GM12878 (cell line): Measurements from ENCODE around the gene CAMK2B. TPM values are rescaled to one million over a fixed set of nuclear protein-coding genes. Genes with fewer than 3 reads are reported as not detected.

ENCODE experiments used
- ATAC-seq: fragments of 200-7000 bp; cut with Tn5 transposase; 3 replicates; pipeline ENCODE4 v1.9.1; 2020; ENCODE audit warnings: mild to moderate bottlenecking, moderate library complexity
- BruUV-seq: library from RNA; stranded (reverse); fragments of 400-500 nt; replicated peaks from 2 replicates; lab custom pipeline; 2021; lab: Mats Ljungman, UMichigan
- CTCF ChIA-PET: fragments of 300-600 bp; sonication (Branson Sonifier 250); formaldehyde crosslinking; extraction: SDS; loops from one replicate; lab custom pipeline; 2021; ENCODE audit warnings: inconsistent platforms; lab: Yijun Ruan, JAX
- POLR2A ChIA-PET: fragments of 350-600 bp; formaldehyde crosslinking; extraction: SDS; loops from one replicate; lab custom pipeline; 2021; ENCODE audit warnings: inconsistent platforms; lab: Charles Lee
- RAD21 ChIA-PET: fragments of 300-600 bp; sonication (Branson Sonifier 250); formaldehyde crosslinking; loops from one replicate; lab custom pipeline; 2023; ENCODE audit warnings: antibody characterized with exemption; ENCODE audit not compliant: unreplicated experiment; lab: Charles Lee
- SMC1A ChIA-PET: fragments of 300-600 bp; sonication (Branson Sonifier 250); formaldehyde crosslinking; loops from one replicate; lab custom pipeline; 2023; ENCODE audit not compliant: unreplicated experiment, uncharacterized antibody; lab: Charles Lee
- DNase-seq: peaks from one replicate; pipeline ENCODE4 v3.0.0-alpha.2; 2011; ENCODE audit warnings: low read depth, low spot score
- FAIRE-seq: peaks from 3 replicates; lab custom pipeline; 2011; peaks lifted over from hg19 to GRCh38; lab: Jason Lieb, UNC
- H2AFZ ChIP-seq: 2 replicates; pipeline ENCODE4 v1.6.0; 2011; ENCODE audit warnings: low read depth, low read length, control low read depth; ENCODE audit not compliant: control insufficient read depth
- H3K27ac ChIP-seq: 2 replicates; pipeline ENCODE4 v1.5.1; 2011; ENCODE audit warnings: control low read depth; ENCODE audit not compliant: control insufficient read depth, insufficient read depth
- H3K27me3 ChIP-seq, 2 experiments: replicated peaks in 1 of 2; 2 replicates each; pipeline versions ENCODE4 v1.6.0 to v1.6.1; 2011; ENCODE audit warnings: low read length in 1 of 2; ENCODE audit not compliant: control insufficient read depth in 2 of 2, insufficient read depth in 2 of 2
- H3K36me3 ChIP-seq, 2 experiments: 2 replicates each; pipeline ENCODE4 v1.5.1; 2011; ENCODE audit warnings: low read length in 1 of 2; ENCODE audit not compliant: control insufficient read depth in 2 of 2, insufficient read depth in 2 of 2
- H3K4me1 ChIP-seq: 2 replicates; pipeline ENCODE4 v1.6.1; 2011; ENCODE audit warnings: mild to moderate bottlenecking, low read length, moderate library complexity, mixed read lengths; ENCODE audit not compliant: control insufficient read depth, insufficient read depth
- H3K4me2 ChIP-seq: 2 replicates; pipeline ENCODE4 v1.6.0; 2011; ENCODE audit warnings: control low read depth; ENCODE audit not compliant: control insufficient read depth, insufficient read depth
- H3K4me3 ChIP-seq: fragments of 200-600 bp; sonication (generic); 2 replicates; pipeline ENCODE4 v1.5.1; 2016
- H3K79me2 ChIP-seq: 2 replicates; pipeline ENCODE4 v1.6.0; 2011; ENCODE audit warnings: low read length; ENCODE audit not compliant: control insufficient read depth, insufficient read depth
- H3K9ac ChIP-seq: 2 replicates; pipeline ENCODE4 v1.8.0; 2011; ENCODE audit warnings: low read length, control low read depth, mixed read lengths; ENCODE audit not compliant: control insufficient read depth, insufficient read depth
- H3K9me3 ChIP-seq: replicated peaks from 3 replicates; pipeline ENCODE4 v1.5.1; 2011; ENCODE audit warnings: mild to moderate bottlenecking, low read length; ENCODE audit not compliant: control insufficient read depth, insufficient read depth
- H4K20me1 ChIP-seq: 2 replicates; pipeline ENCODE4 v1.6.0; 2011; ENCODE audit not compliant: control insufficient read depth, insufficient read depth
- BMI1 ChIP-seq: fragments of 450-650 bp; IDR thresholded peaks from 2 replicates; pipeline ENCODE4 v1.6.1; 2016; ENCODE audit warnings: mild to moderate bottlenecking, moderate library complexity, borderline replicate concordance
- FOXK2 ChIP-seq: fragments of 450-650 bp; IDR thresholded peaks from 2 replicates; pipeline ENCODE4 v1.6.1; 2017; ENCODE audit warnings: mild to moderate bottlenecking, moderate library complexity
- GABPA ChIP-seq: IDR thresholded peaks from 2 replicates; pipeline ENCODE4 v1.6.1; 2014; ENCODE audit warnings: antibody characterized with exemption, low read depth, mild to moderate bottlenecking, inconsistent platforms
- IRF3 ChIP-seq: fragments of 450-650 bp; IDR thresholded peaks from 2 replicates; pipeline ENCODE4 v1.6.1; 2014; ENCODE audit warnings: mild to moderate bottlenecking
- IRF5 ChIP-seq: fragments of 450-650 bp; IDR thresholded peaks from 2 replicates; pipeline ENCODE4 v1.6.1; 2017; ENCODE audit warnings: borderline replicate concordance
- KLF5 ChIP-seq: fragments of 450-650 bp; IDR thresholded peaks from 2 replicates; pipeline ENCODE4 v1.6.1; 2014; ENCODE audit warnings: mild to moderate bottlenecking; ENCODE audit not compliant: partially characterized antibody
- MEF2A ChIP-seq: IDR thresholded peaks from 2 replicates; pipeline ENCODE4 v1.6.1; 2011; ENCODE audit warnings: low read depth, mild to moderate bottlenecking, low read length, moderate library complexity; ENCODE audit not compliant: insufficient read depth
- MEF2B ChIP-seq: fragments of 450-650 bp; IDR thresholded peaks from 2 replicates; pipeline ENCODE4 v1.6.1; 2018; ENCODE audit warnings: mild to moderate bottlenecking, moderate library complexity; ENCODE audit not compliant: partially characterized antibody, poor library complexity, severe bottlenecking
- MTA2 ChIP-seq: fragments of 450-650 bp; IDR thresholded peaks from 2 replicates; pipeline ENCODE4 v1.6.1; 2016; ENCODE audit warnings: low read depth, mild to moderate bottlenecking, moderate library complexity
- MXI1 ChIP-seq: fragments of 150-350 bp; IDR thresholded peaks from 2 replicates; pipeline ENCODE4 v1.6.1; 2011; ENCODE audit warnings: low read depth, mild to moderate bottlenecking, inconsistent platforms, low read length, improper control_type of control experiment
- SMC3 ChIP-seq: IDR thresholded peaks from 2 replicates; pipeline ENCODE4 v1.6.1; 2011; ENCODE audit warnings: low read length, improper control_type of control experiment, borderline replicate concordance
- SRF ChIP-seq, 2 experiments: IDR thresholded peaks; 2 replicates each; pipeline ENCODE4 v1.6.1; 2011; ENCODE audit warnings: low read depth in 2 of 2, low read length in 2 of 2, mild to moderate bottlenecking in 1 of 2, moderate library complexity in 1 of 2
- TBL1XR1 ChIP-seq: IDR thresholded peaks from 2 replicates; pipeline ENCODE4 v1.6.1; 2012; ENCODE audit warnings: low read depth, low read length, improper control_type of control experiment
- ZBED1 ChIP-seq: IDR thresholded peaks from 2 replicates; pipeline ENCODE4 v1.6.1; 2016; ENCODE audit warnings: borderline replicate concordance
- ZNF384 ChIP-seq: IDR thresholded peaks from 2 replicates; pipeline ENCODE4 v1.6.1; 2012; ENCODE audit warnings: low read depth, mild to moderate bottlenecking, low read length, improper control_type of control experiment, borderline replicate concordance
- WGBS: methylation state at CpG from one replicate; pipeline ENCODE4 v1.1.6; 2016; ENCODE audit warnings: low lambda C conversion rate; ENCODE audit not compliant: insufficient replicate concordance, insufficient coverage; ENCODE audit errors: missing lambda C conversion rate; 5-methylcytosine and 5-hydroxymethylcytosine counted together
- in situ Hi-C: fragments of 300-500 bp; cut with MboI; formaldehyde crosslinking; loops from 9 replicates; pipeline ENCODE4 v1.14.3; 2018; ENCODE audit warnings: mixed read lengths
- intact Hi-C: fragments of 100-400 bp; cut with micrococcal nuclease; formaldehyde crosslinking; loops from one replicate; pipeline ENCODE4 v1.14.2; 2022; ENCODE audit not compliant: unreplicated experiment
- polyA plus RNA-seq, 11 experiments: library from polyadenylated mRNA; depleted of rRNA in 4 of 11; unstranded in 6 of 11; stranded (reverse) in 5 of 11; fragments of >200 nt; fragmentation: Nextera tagmentation in 4 of 11; fragmentation: Illumina TruSeq in 1 of 11; extraction: Ambion mirVana in 4 of 11; extraction: Trizol in 1 of 11; gene quantifications; 1 replicate in 1 of 11; 2 replicates in 10 of 11; pipeline versions ENCODE4 v1.2.1 to v1.2.3, GENCODE V29; 2011 to 2016; ENCODE audit warnings: inconsistent platforms in 2 of 11, missing spikeins in 2 of 11, low read depth in 1 of 11
- total RNA-seq, 4 experiments: library from RNA; depleted of rRNA in 3 of 4; stranded (reverse); fragments of >200 nt in 3 of 4; fragmentation: Illumina TruSeq in 1 of 4; extraction: Trizol in 1 of 4; gene quantifications; 2 replicates each; pipeline versions ENCODE4 v1.2.1 to v1.2.3, GENCODE V29; 2013 to 2021
- TF ChIP-seq, protein P1 (sequence below): IDR thresholded peaks from 2 replicates; pipeline ENCODE4 v1.6.1; 2012; ENCODE audit warnings: mild to moderate bottlenecking, low read depth, low read length

The CAMK2B gene
- total and polyA plus RNA-seq, 10 of the 15 experiments (the other 5 are each of a cell fraction or from before 2014, with no cell fraction given), result 0.06 to 0.23 (median 0.11) TPM; not detected in 5

GRCh38 chr7:44257618-44258422 is 67.6 kb downstream of the CAMK2B start:
- BruUV-seq, result no TSS peak
- ChIA-PET POLR2A (interaction anchor here (0.6 to 1.8 kb wide), 9 partner anchors 10 to 204 kb away, joined by 3 to 9 read pairs (median 4); no protein-coding TSS in a partner anchor), SMC1A (interaction anchor here (0.6 to 1.9 kb wide), 9 partner anchors 10 to 238 kb away, joined by 3 to 12 read pairs (median 4); no protein-coding TSS in a partner anchor), CTCF (interaction anchor here (0.9 to 1.9 kb wide), 8 partner anchors 14 to 307 kb away, joined by 3 to 10 read pairs (median 5); no protein-coding TSS in a partner anchor), RAD21 (interaction anchor here (0.6 to 1.9 kb wide), 13 partner anchors 9 to 238 kb away, joined by 3 to 13 read pairs (median 3); no protein-coding TSS in a partner anchor)
- DNase-seq, result peak; percentile 89
- intact Hi-C loops, result no loop called here
- Histone ChIP-seq H3K4me2 (peak overlapping the region; percentile 52), H3K36me3 (no peaks in the 10 kb centered on the region), H3K4me1 (peaks cover 28% of the 10 kb centered on the region), H3K27ac (peak overlapping the region; percentile 94), H3K4me3 (no peak overlapping the region), H4K20me1 (no peaks in the 10 kb centered on the region), H3K9ac (peak overlapping the region; percentile 69), H3K79me2 (no peaks in the 10 kb centered on the region), H2AFZ (peak overlapping the region; percentile 87), H3K9me3 (no peaks in the 10 kb centered on the region), H3K27me3 (no peaks in the 10 kb centered on the region)
- peak; percentile 97 for ATAC-seq
- in situ Hi-C loops, result no loop called here
- WGBS, result 3% methylated on average over 18 of the region's 18 CpGs
- peak; percentile 97 for FAIRE-seq
- TF ChIP-seq ZNF384, result no peak
- TF ChIP-seq BMI1, result peak; percentile 96
- TF ChIP-seq MEF2B, result peak; percentile 97
- TF ChIP-seq IRF5, result no peak
- no peak for TF ChIP-seq GABPA
- no peak for TF ChIP-seq IRF3
- peak; percentile 96 for TF ChIP-seq MXI1
- TF ChIP-seq TBL1XR1, result no peak
- TF ChIP-seq KLF5, result peak; percentile 63
- peak; percentile 91; the same call in 1 of the 2 replicates for TF ChIP-seq ZBED1
- TF ChIP-seq, protein P1, sequence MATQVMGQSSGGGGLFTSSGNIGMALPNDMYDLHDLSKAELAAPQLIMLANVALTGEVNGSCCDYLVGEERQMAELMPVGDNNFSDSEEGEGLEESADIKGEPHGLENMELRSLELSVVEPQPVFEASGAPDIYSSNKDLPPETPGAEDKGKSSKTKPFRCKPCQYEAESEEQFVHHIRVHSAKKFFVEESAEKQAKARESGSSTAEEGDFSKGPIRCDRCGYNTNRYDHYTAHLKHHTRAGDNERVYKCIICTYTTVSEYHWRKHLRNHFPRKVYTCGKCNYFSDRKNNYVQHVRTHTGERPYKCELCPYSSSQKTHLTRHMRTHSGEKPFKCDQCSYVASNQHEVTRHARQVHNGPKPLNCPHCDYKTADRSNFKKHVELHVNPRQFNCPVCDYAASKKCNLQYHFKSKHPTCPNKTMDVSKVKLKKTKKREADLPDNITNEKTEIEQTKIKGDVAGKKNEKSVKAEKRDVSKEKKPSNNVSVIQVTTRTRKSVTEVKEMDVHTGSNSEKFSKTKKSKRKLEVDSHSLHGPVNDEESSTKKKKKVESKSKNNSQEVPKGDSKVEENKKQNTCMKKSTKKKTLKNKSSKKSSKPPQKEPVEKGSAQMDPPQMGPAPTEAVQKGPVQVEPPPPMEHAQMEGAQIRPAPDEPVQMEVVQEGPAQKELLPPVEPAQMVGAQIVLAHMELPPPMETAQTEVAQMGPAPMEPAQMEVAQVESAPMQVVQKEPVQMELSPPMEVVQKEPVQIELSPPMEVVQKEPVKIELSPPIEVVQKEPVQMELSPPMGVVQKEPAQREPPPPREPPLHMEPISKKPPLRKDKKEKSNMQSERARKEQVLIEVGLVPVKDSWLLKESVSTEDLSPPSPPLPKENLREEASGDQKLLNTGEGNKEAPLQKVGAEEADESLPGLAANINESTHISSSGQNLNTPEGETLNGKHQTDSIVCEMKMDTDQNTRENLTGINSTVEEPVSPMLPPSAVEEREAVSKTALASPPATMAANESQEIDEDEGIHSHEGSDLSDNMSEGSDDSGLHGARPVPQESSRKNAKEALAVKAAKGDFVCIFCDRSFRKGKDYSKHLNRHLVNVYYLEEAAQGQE, result no peak
- peak; percentile 76 for TF ChIP-seq FOXK2
- TF ChIP-seq MTA2, result peak; percentile 86
- TF ChIP-seq SRF (IDR thresholded peaks at IDR 0.05; ENCODE audit: low read depth in 2 of 2, low read length in 2 of 2), result 0 out of 4 replicates have a peak, but pooled peaks of 1 of the 2 experiments have one; percentile 35
- TF ChIP-seq SMC3, result 0 out of 2 replicates have a peak, but pooled peaks have one; percentile 9
- TF ChIP-seq MEF2A, result peak; percentile 99
